K562 (cell line): ENCODE data around the gene AFF1. TPM values are rescaled to one million over a fixed set of nuclear protein-coding genes. Genes with fewer than 3 reads are reported as not detected.

Experiments used
- CEBPB ChIP-seq: fragments of 450-650 bp; IDR thresholded peaks from 2 replicates; pipeline ENCODE4 v1.6.1; 2016; ENCODE audit warnings: missing genetic modification characterization, missing compliant biosample characterization
- CHD2 ChIP-seq: IDR thresholded peaks from 2 replicates; pipeline ENCODE4 v1.6.1; 2011; ENCODE audit warnings: low read depth, low read length
- MTA1 ChIP-seq: fragments of 450-650 bp; IDR thresholded peaks from 2 replicates; pipeline ENCODE4 v1.6.1; 2017; ENCODE audit warnings: borderline replicate concordance
- MYC ChIP-seq, 2 experiments: fragments of 250-450 bp in 1 of 2; sonication (Bioruptor Pico) in 1 of 2; IDR thresholded peaks; 2 replicates each; pipeline versions ENCODE4 v1.5.1 to v1.6.1; 2012 to 2021; ENCODE audit warnings: low read depth in 2 of 2, borderline replicate concordance in 1 of 2, improper control_type of control experiment in 1 of 2, low read length in 1 of 2, mild to moderate bottlenecking in 1 of 2, moderate library complexity in 1 of 2
- RBBP5 ChIP-seq: fragments of 200-600 bp; sonication (generic); IDR thresholded peaks from 2 replicates; pipeline ENCODE4 v1.6.1; 2012; ENCODE audit warnings: borderline replicate concordance, mild to moderate bottlenecking, low read length, control low read depth, inconsistent platforms; ENCODE audit not compliant: insufficient read depth, poor library complexity, severe bottlenecking
- TAL1 ChIP-seq: fragments of 450-650 bp; IDR thresholded peaks from 2 replicates; pipeline ENCODE4 v1.6.1; 2016; ENCODE audit warnings: mild to moderate bottlenecking
- polyA plus RNA-seq, 8 experiments: library from polyadenylated mRNA; depleted of rRNA in 4 of 8; stranded (reverse) in 5 of 8; unstranded in 3 of 8; fragments of >200 nt; fragmentation: Nextera tagmentation in 2 of 8; fragmentation: Illumina TruSeq in 1 of 8; extraction: Ambion mirVana in 2 of 8; extraction: Trizol in 1 of 8; gene quantifications; 2 replicates each; pipeline versions ENCODE4 v1.2.1 to v1.2.3, GENCODE V29; 2011 to 2014; ENCODE audit warnings: inconsistent platforms in 1 of 8, missing spikeins in 1 of 8
- total RNA-seq, 7 experiments: library from RNA; depleted of rRNA in 6 of 7; stranded (reverse); fragments of >200 nt in 6 of 7; fragmentation: Illumina TruSeq in 2 of 7; extraction: Trizol in 2 of 7; gene quantifications; 2 replicates each; pipeline versions ENCODE4 v1.2.1 to v1.2.3, GENCODE V29; 2011 to 2021; ENCODE audit warnings: low replicate concordance in 1 of 7
- TF ChIP-seq, protein P1 (sequence below): fragments of 150-350 bp; IDR thresholded peaks from 2 replicates; pipeline ENCODE4 v1.6.1; 2014; ENCODE audit warnings: low read depth, mild to moderate bottlenecking, low read length, borderline replicate concordance
- TF ChIP-seq, protein P2 (sequence below): fragments of 450-650 bp; IDR thresholded peaks from 2 replicates; pipeline ENCODE4 v1.6.1; 2016; ENCODE audit warnings: antibody characterized with exemption
- TF ChIP-seq, protein P3 (sequence below), 3 experiments: fragments of 200-800 bp in 1 of 3; sonication (Bioruptor generic) in 1 of 3; sonication (generic) in 1 of 3; formaldehyde crosslinking in 1 of 3; IDR thresholded peaks; 2 replicates each; pipeline versions ENCODE4 v1.6.1 to v1.8.0; 2016 to 2022; ENCODE audit warnings: mild to moderate bottlenecking in 2 of 3, missing compliant biosample characterization in 2 of 3, missing genetic modification characterization in 2 of 3, missing genetic modification reagents in 1 of 3
- TF ChIP-seq, protein P4 (sequence below): fragments of 450-650 bp; IDR thresholded peaks from 2 replicates; pipeline ENCODE4 v1.6.1; 2016; ENCODE audit warnings: borderline replicate concordance

Gene AFF1
- total and polyA plus RNA-seq, 9 of the 15 experiments (the other 6 are each of a cell fraction or from before 2014, with no cell fraction given), result 4.1 to 47.5 (median 17.2) TPM

DNA sequence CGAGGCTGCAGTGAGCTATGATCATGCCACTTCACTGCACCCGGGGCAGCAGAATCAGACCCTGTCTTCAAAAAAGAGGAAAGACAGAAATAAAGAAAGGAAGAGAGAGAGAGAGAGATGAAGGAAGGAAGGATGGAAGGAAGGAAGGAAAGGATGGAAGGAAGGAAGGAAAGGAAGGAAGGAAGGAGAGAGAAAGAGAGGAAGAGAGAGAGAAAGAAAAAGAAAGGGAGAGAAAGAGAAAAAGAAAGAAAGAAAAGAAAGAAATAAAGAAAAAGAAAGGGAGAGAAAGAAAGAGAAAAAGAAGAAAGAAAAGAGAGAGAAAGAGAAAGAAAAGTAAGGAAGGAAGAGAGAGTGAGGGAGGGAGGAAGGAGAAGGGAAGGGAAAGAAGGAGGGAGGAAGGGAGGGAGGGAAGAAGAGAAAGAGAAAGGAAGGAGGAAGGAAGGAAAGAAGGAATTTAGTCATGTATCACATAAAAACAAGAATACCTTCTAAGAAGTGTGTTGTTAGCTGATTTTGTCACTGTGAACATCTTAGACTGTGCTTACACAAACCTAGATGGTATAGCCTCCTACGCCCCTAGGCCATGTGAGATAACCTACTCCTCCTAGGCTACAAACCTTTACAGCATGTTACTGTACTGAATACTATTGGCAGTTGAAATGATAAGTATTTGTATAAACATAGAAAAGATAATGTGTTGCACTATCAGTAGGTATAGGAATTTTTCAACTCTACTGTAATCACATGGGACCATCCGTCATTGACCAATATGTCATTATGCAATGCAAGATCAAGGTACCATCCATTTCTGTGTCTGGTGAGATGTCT is 17.4 kb upstream of the AFF1 start (continued):
- TF ChIP-seq, protein P1, sequence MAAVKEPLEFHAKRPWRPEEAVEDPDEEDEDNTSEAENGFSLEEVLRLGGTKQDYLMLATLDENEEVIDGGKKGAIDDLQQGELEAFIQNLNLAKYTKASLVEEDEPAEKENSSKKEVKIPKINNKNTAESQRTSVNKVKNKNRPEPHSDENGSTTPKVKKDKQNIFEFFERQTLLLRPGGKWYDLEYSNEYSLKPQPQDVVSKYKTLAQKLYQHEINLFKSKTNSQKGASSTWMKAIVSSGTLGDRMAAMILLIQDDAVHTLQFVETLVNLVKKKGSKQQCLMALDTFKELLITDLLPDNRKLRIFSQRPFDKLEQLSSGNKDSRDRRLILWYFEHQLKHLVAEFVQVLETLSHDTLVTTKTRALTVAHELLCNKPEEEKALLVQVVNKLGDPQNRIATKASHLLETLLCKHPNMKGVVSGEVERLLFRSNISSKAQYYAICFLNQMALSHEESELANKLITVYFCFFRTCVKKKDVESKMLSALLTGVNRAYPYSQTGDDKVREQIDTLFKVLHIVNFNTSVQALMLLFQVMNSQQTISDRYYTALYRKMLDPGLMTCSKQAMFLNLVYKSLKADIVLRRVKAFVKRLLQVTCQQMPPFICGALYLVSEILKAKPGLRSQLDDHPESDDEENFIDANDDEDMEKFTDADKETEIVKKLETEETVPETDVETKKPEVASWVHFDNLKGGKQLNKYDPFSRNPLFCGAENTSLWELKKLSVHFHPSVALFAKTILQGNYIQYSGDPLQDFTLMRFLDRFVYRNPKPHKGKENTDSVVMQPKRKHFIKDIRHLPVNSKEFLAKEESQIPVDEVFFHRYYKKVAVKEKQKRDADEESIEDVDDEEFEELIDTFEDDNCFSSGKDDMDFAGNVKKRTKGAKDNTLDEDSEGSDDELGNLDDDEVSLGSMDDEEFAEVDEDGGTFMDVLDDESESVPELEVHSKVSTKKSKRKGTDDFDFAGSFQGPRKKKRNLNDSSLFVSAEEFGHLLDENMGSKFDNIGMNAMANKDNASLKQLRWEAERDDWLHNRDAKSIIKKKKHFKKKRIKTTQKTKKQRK, result no peak
- TF ChIP-seq CEBPB (tag), result peak; percentile 76
- peak; percentile 76 for TF ChIP-seq MTA1
- TF ChIP-seq TAL1, result peak; percentile 35; the same call in 1 of the 2 replicates
- TF ChIP-seq, protein P2, sequence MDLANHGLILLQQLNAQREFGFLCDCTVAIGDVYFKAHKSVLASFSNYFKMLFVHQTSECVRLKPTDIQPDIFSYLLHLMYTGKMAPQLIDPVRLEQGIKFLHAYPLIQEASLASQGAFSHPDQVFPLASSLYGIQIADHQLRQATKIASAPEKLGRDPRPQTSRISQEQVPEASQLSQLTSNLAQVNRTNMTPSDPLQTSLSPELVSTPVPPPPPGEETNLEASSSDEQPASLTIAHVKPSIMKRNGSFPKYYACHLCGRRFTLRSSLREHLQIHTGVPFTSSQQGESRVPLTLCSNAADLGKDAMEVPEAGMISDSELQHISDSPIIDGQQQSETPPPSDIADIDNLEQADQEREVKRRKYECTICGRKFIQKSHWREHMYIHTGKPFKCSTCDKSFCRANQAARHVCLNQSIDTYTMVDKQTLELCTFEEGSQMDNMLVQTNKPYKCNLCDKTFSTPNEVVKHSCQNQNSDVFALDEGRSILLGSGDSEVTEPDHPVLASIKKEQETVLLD, result 0 out of 2 replicates have a peak, but pooled peaks have one; percentile 50
- no peak for TF ChIP-seq MYC (IDR thresholded peaks at IDR 0.05; ENCODE audit: low read depth, low read length)
- no peak for TF ChIP-seq MYC (CRISPR knock-in tag; IDR thresholded peaks at IDR 0.05; ENCODE audit: borderline replicate concordance, low read depth)
- TF ChIP-seq CHD2, result no peak
- TF ChIP-seq, protein P3, sequence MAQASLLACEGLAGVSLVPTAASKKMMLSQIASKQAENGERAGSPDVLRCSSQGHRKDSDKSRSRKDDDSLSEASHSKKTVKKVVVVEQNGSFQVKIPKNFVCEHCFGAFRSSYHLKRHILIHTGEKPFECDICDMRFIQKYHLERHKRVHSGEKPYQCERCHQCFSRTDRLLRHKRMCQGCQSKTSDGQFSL (CRISPR knock-in tag; IDR thresholded peaks at IDR 0.05), result no peak
- TF ChIP-seq, protein P3 (tag; IDR thresholded peaks at IDR 0.05), result no peak
- TF ChIP-seq, protein P4, sequence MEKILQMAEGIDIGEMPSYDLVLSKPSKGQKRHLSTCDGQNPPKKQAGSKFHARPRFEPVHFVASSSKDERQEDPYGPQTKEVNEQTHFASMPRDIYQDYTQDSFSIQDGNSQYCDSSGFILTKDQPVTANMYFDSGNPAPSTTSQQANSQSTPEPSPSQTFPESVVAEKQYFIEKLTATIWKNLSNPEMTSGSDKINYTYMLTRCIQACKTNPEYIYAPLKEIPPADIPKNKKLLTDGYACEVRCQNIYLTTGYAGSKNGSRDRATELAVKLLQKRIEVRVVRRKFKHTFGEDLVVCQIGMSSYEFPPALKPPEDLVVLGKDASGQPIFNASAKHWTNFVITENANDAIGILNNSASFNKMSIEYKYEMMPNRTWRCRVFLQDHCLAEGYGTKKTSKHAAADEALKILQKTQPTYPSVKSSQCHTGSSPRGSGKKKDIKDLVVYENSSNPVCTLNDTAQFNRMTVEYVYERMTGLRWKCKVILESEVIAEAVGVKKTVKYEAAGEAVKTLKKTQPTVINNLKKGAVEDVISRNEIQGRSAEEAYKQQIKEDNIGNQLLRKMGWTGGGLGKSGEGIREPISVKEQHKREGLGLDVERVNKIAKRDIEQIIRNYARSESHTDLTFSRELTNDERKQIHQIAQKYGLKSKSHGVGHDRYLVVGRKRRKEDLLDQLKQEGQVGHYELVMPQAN, result 0 out of 2 replicates have a peak, but pooled peaks have one; percentile 18
- no peak for TF ChIP-seq RBBP5
